Activated CD8-positive, alpha-beta memory T cell treated with anti-CD3 and anti-CD28 coated beads, Interleukin-2, amount 10 ng/mL, durations not matched to agents 7 days and 5 days (primary cell): Measurements from ENCODE around the gene CHCT1. TPM values are rescaled to one million over a fixed set of nuclear protein-coding genes. Genes with fewer than 3 reads are reported as not detected.
"Not testable (repeated sequence)": the region's sequence is repeated elsewhere in the genome, so short reads cannot be mapped to it uniquely, and the experiment has no call there.

Source experiments
- ATAC-seq: fragments of 150-1000 bp; cut with Tn5 transposase; one replicate; pipeline ENCODE4 v1.10.0; 2021; ENCODE audit warnings: moderate library complexity
- CTCF ChIA-PET: fragments of 350-600 bp; sonication (Branson Sonifier 250); formaldehyde crosslinking; loops from one replicate; lab custom pipeline; 2021; ENCODE audit warnings: antibody characterized with exemption; lab: Charles Lee
- DNase-seq: peaks from one replicate; pipeline ENCODE4 v3.0.0-alpha.2; 2020
- H3K27ac Mint-ChIP-seq: one replicate; pipeline ENCODE4 v1.8.0; 2021; ENCODE audit warnings: mild to moderate bottlenecking, mixed read lengths
- H3K27me3 Mint-ChIP-seq: one replicate; pipeline ENCODE4 v1.8.0; 2021; ENCODE audit warnings: mixed read lengths
- H3K36me3 Mint-ChIP-seq: one replicate; pipeline ENCODE4 v1.8.0; 2021; ENCODE audit warnings: mild to moderate bottlenecking, mixed read lengths
- H3K4me1 Mint-ChIP-seq: one replicate; pipeline ENCODE4 v1.8.0; 2021; ENCODE audit warnings: mixed read lengths
- H3K4me3 Mint-ChIP-seq: one replicate; pipeline ENCODE4 v1.8.0; 2021; ENCODE audit warnings: mild to moderate bottlenecking, moderate library complexity, mixed read lengths
- H3K9me3 Mint-ChIP-seq: one replicate; pipeline ENCODE4 v1.8.0; 2022; ENCODE audit warnings: low read depth, mixed read lengths
- total RNA-seq, 2 experiments: library from RNA; stranded (reverse); gene quantifications; one replicate each; pipeline ENCODE4 v1.2.3, GENCODE V29; 2021

The CHCT1 gene
- not detected for total RNA-seq

- ATAC-seq (no peak), DNase-seq (no peak)
- H3K9me3 Mint-ChIP-seq = no peaks in the 10 kb centered on the region
- no peak within 1 kb of the TSS for H3K27ac Mint-ChIP-seq
- peaks cover 5% of the 10 kb centered on the region for H3K27me3 Mint-ChIP-seq
- H3K4me3 Mint-ChIP-seq = peak within 1 kb of the TSS; percentile 73
- H3K4me1 Mint-ChIP-seq = peaks cover 6% of the 10 kb centered on the region
- CTCF ChIA-PET = interaction anchor here (0.6 to 2.0 kb wide), 3 partner anchors 18 to 351 kb away, joined by 3 to 6 read pairs (median 3); no protein-coding TSS in a partner anchor
- H3K36me3 Mint-ChIP-seq = no peaks in the 10 kb centered on the region
Measured at GRCh38 chr17:60422162-60422665, at the start of gene CHCT1. Gene CHCT1, plus strand, starts transcription at chr17:60422489. Its CDS starts 104 bp downstream, at chr17:60422593.

GRCh38 chr17:60372790-60373483 lies 49.4 kb upstream of the CHCT1 start:
- ATAC-seq = peak; percentile 51
- CTCF ChIA-PET = interaction anchor here (0.6 to 1.8 kb wide), 4 partner anchors 14 to 198 kb away, joined by 3 to 5 read pairs (median 4); no protein-coding TSS in a partner anchor

GRCh38 chr17:60378187-60378586 lies 44.1 kb upstream of the CHCT1 start:
- CTCF ChIA-PET, H3K4me1 Mint-ChIP-seq, DNase-seq, H3K27me3 Mint-ChIP-seq, H3K27ac Mint-ChIP-seq, H3K36me3 Mint-ChIP-seq, H3K9me3 Mint-ChIP-seq, ATAC-seq, H3K4me3 Mint-ChIP-seq: not testable (repeated sequence)

More at GRCh38 chr17:60372790-60373483, 49.4 kb upstream of the CHCT1 start:
- H3K36me3 Mint-ChIP-seq = peaks cover 12% of the 10 kb centered on the region
- H3K9me3 Mint-ChIP-seq = no peaks in the 10 kb centered on the region
- peaks cover 17% of the 10 kb centered on the region for H3K4me1 Mint-ChIP-seq
- no peak overlapping the region for H3K4me3 Mint-ChIP-seq
- no peak for DNase-seq
- no peaks in the 10 kb centered on the region for H3K27me3 Mint-ChIP-seq
- no peak overlapping the region for H3K27ac Mint-ChIP-seq

- ATAC-seq, H3K9me3 Mint-ChIP-seq, H3K27me3 Mint-ChIP-seq, H3K36me3 Mint-ChIP-seq, DNase-seq, H3K4me3 Mint-ChIP-seq, H3K27ac Mint-ChIP-seq, CTCF ChIA-PET: not testable (repeated sequence)
- peaks cover 11% of the 10 kb centered on the region for H3K4me1 Mint-ChIP-seq
Measured at GRCh38 chr17:60379461-60379860, 42.8 kb upstream of the CHCT1 start.

- no peak overlapping the region for H3K4me3 Mint-ChIP-seq
- CTCF ChIA-PET = no interaction called here
- H3K36me3 Mint-ChIP-seq = peaks cover 9% of the 10 kb centered on the region
- no peaks in the 10 kb centered on the region for H3K27me3 Mint-ChIP-seq
- peaks cover 18% of the 10 kb centered on the region for H3K4me1 Mint-ChIP-seq
- no peak for ATAC-seq
- no peak overlapping the region for H3K27ac Mint-ChIP-seq
- DNase-seq = no peak
- H3K9me3 Mint-ChIP-seq = no peaks in the 10 kb centered on the region
Measured at GRCh38 chr17:60381958-60382357, 40.3 kb upstream of the CHCT1 start.

GRCh38 chr17:60383379-60383778 lies 38.9 kb upstream of the CHCT1 start:
- no peak overlapping the region for H3K27ac Mint-ChIP-seq
- peaks cover 7% of the 10 kb centered on the region for H3K36me3 Mint-ChIP-seq
- H3K4me3 Mint-ChIP-seq = no peak overlapping the region
- ATAC-seq (no peak), DNase-seq (no peak)
- H3K27me3 Mint-ChIP-seq = no peaks in the 10 kb centered on the region
- CTCF ChIA-PET = no interaction called here
- H3K4me1 Mint-ChIP-seq = peaks cover 22% of the 10 kb centered on the region
- H3K9me3 Mint-ChIP-seq = no peaks in the 10 kb centered on the region

- peaks cover 29% of the 10 kb centered on the region for H3K4me1 Mint-ChIP-seq
- H3K4me3 Mint-ChIP-seq, H3K36me3 Mint-ChIP-seq, H3K27ac Mint-ChIP-seq, H3K9me3 Mint-ChIP-seq, DNase-seq, CTCF ChIA-PET, ATAC-seq, H3K27me3 Mint-ChIP-seq: not testable (repeated sequence)
Measured at GRCh38 chr17:60384921-60385320, 37.4 kb upstream of the CHCT1 start.

GRCh38 chr17:60386147-60387058 lies 35.9 kb upstream of the CHCT1 start:
- H3K4me1 Mint-ChIP-seq = peaks cover 41% of the 10 kb centered on the region
- no peaks in the 10 kb centered on the region for H3K27me3 Mint-ChIP-seq

GRCh38 chr17:60387666-60388065 lies 34.6 kb upstream of the CHCT1 start:
- Mint-ChIP-seq H3K27ac (no peak overlapping the region), H3K4me3 (no peak overlapping the region), H3K9me3 (no peaks in the 10 kb centered on the region), H3K27me3 (no peaks in the 10 kb centered on the region), H3K4me1 (peaks cover 42% of the 10 kb centered on the region), H3K36me3 (peaks cover 5% of the 10 kb centered on the region)
- DNase-seq (no peak), ATAC-seq (no peak)
- CTCF ChIA-PET = no interaction called here

More at GRCh38 chr17:60386147-60387058, 35.9 kb upstream of the CHCT1 start:
- H3K9me3 Mint-ChIP-seq = no peaks in the 10 kb centered on the region
- ATAC-seq (no peak), DNase-seq (no peak)
- CTCF ChIA-PET = interaction anchor here (0.6 kb wide), 1 partner anchor 13 kb away, joined by 3 read pairs; no protein-coding TSS in a partner anchor
- no peak overlapping the region for H3K4me3 Mint-ChIP-seq
- H3K27ac Mint-ChIP-seq = no peak overlapping the region
- peaks cover 5% of the 10 kb centered on the region for H3K36me3 Mint-ChIP-seq

GRCh38 chr17:60388742-60389141 lies 33.5 kb upstream of the CHCT1 start:
- CTCF ChIA-PET = no interaction called here

GRCh38 chr17:60390186-60390585 lies 32.1 kb upstream of the CHCT1 start:
- H3K9me3 Mint-ChIP-seq = no peaks in the 10 kb centered on the region
- peaks cover under 1% of the 10 kb centered on the region for H3K36me3 Mint-ChIP-seq
- DNase-seq (peak; percentile 26), ATAC-seq (no peak)
- H3K4me1 Mint-ChIP-seq = peaks cover 40% of the 10 kb centered on the region
- CTCF ChIA-PET = no interaction called here
- no peaks in the 10 kb centered on the region for H3K27me3 Mint-ChIP-seq
- no peak overlapping the region for H3K27ac Mint-ChIP-seq
- H3K4me3 Mint-ChIP-seq = peak overlapping the region; percentile 92

More at GRCh38 chr17:60388742-60389141, 33.5 kb upstream of the CHCT1 start:
- Mint-ChIP-seq H3K9me3 (no peaks in the 10 kb centered on the region), H3K36me3 (peaks cover 5% of the 10 kb centered on the region), H3K27me3 (no peaks in the 10 kb centered on the region), H3K4me1 (peaks cover 46% of the 10 kb centered on the region), H3K4me3 (no peak overlapping the region), H3K27ac (no peak overlapping the region)
- DNase-seq = peak; percentile 9
- ATAC-seq = no peak

- H3K27me3 Mint-ChIP-seq = no peaks in the 10 kb centered on the region
Measured at GRCh38 chr17:60390925-60391470, 31.3 kb upstream of the CHCT1 start.

More at GRCh38 chr17:60390925-60391470, 31.3 kb upstream of the CHCT1 start:
- ATAC-seq (no peak), DNase-seq (peak; percentile 54)
- Mint-ChIP-seq H3K27ac (peak overlapping the region; percentile 96), H3K4me3 (peak overlapping the region; percentile 92), H3K36me3 (peaks cover 1% of the 10 kb centered on the region), H3K9me3 (no peaks in the 10 kb centered on the region), H3K4me1 (peaks cover 42% of the 10 kb centered on the region)
- CTCF ChIA-PET = interaction anchor here (1.7 kb wide), 1 partner anchor 10 kb away, joined by 7 read pairs; no protein-coding TSS in a partner anchor
